ENCODE results near the gene MYRIP.

The MYRIP gene

GRCh38 chr3:40055956-40056355, 246.5 kb downstream of the MYRIP start (continued):
- TF ChIP-seq TCF4 (CRISPR knock-in tag; IDR thresholded peaks at IDR 0.05; ENCODE audit: borderline replicate concordance), result no peak

GRCh38 chr3:40057077-40057476, 247.7 kb downstream of the MYRIP start:
- no peak for TF ChIP-seq TCF4 (CRISPR knock-in tag; IDR thresholded peaks at IDR 0.05; ENCODE audit: borderline replicate concordance)
- TF ChIP-seq CSDC2 (CRISPR knock-in tag; IDR thresholded peaks at IDR 0.05), result no peak
- TF ChIP-seq ZFP3 (CRISPR knock-in tag; IDR thresholded peaks at IDR 0.05), result no peak
- no peak for TF ChIP-seq TOX (CRISPR knock-in tag; IDR thresholded peaks at IDR 0.05; ENCODE audit: borderline replicate concordance)
- TF ChIP-seq ZNF8 (CRISPR knock-in tag; IDR thresholded peaks at IDR 0.05), result no peak
- TF ChIP-seq ZFP30 (CRISPR knock-in tag; IDR thresholded peaks at IDR 0.05), result no peak
- ATAC-seq, result no peak

GRCh38 chr3:40057786-40058185, 248.4 kb downstream of the MYRIP start:
- ATAC-seq, result no peak
- TF ChIP-seq TCF4 (CRISPR knock-in tag; IDR thresholded peaks at IDR 0.05; ENCODE audit: borderline replicate concordance) (no peak), CSRNP3 (CRISPR knock-in tag; IDR thresholded peaks at IDR 0.05) (no peak), PPARA (CRISPR knock-in tag; IDR thresholded peaks at IDR 0.05; ENCODE audit: borderline replicate concordance) (no peak), ZNF8 (CRISPR knock-in tag; IDR thresholded peaks at IDR 0.05) (no peak), ZNF565 (CRISPR knock-in tag; conservative IDR thresholded peaks at IDR 0.05; ENCODE audit: low read depth) (no peak), CSDC2 (CRISPR knock-in tag; IDR thresholded peaks at IDR 0.05) (no peak), OSR1 (CRISPR knock-in tag; IDR thresholded peaks at IDR 0.05) (no peak), ZC3H10 (CRISPR knock-in tag; IDR thresholded peaks at IDR 0.05) (no peak), POU6F1 (CRISPR knock-in tag; IDR thresholded peaks at IDR 0.05; ENCODE audit: borderline replicate concordance, low read depth) (no peak), TOX (CRISPR knock-in tag; IDR thresholded peaks at IDR 0.05; ENCODE audit: borderline replicate concordance) (no peak), GLIS3 (CRISPR knock-in tag; IDR thresholded peaks at IDR 0.05) (no peak), ZFP30 (CRISPR knock-in tag; IDR thresholded peaks at IDR 0.05) (no peak), ZNF70 (CRISPR knock-in tag; IDR thresholded peaks at IDR 0.05) (no peak), RARB (CRISPR knock-in tag; IDR thresholded peaks at IDR 0.05) (no peak), CREB5 (CRISPR knock-in tag; IDR thresholded peaks at IDR 0.05; ENCODE audit: low read depth) (no peak), ISL1 (CRISPR knock-in tag; IDR thresholded peaks at IDR 0.05) (no peak), TSHZ2 (CRISPR knock-in tag; IDR thresholded peaks at IDR 0.05) (no peak)

GRCh38 chr3:40068636-40069035, 259.2 kb downstream of the MYRIP start:
- no peak for ATAC-seq
- TF ChIP-seq RARB (CRISPR knock-in tag; IDR thresholded peaks at IDR 0.05), result no peak
- no peak for TF ChIP-seq PATZ1 (CRISPR knock-in tag; IDR thresholded peaks at IDR 0.05; ENCODE audit: borderline replicate concordance)
- no peak for TF ChIP-seq ZC3H10 (CRISPR knock-in tag; IDR thresholded peaks at IDR 0.05)
- no peak for TF ChIP-seq ZFP30 (CRISPR knock-in tag; IDR thresholded peaks at IDR 0.05)
- TF ChIP-seq TOX (CRISPR knock-in tag; IDR thresholded peaks at IDR 0.05; ENCODE audit: borderline replicate concordance), result no peak
- TF ChIP-seq TSHZ2 (CRISPR knock-in tag; IDR thresholded peaks at IDR 0.05), result no peak
- TF ChIP-seq OSR1 (CRISPR knock-in tag; IDR thresholded peaks at IDR 0.05), result no peak
- TF ChIP-seq ZNF565 (CRISPR knock-in tag; conservative IDR thresholded peaks at IDR 0.05; ENCODE audit: low read depth), result no peak
- TF ChIP-seq ESRRG (CRISPR knock-in tag; IDR thresholded peaks at IDR 0.05), result no peak
- TF ChIP-seq ZFP3 (CRISPR knock-in tag; IDR thresholded peaks at IDR 0.05), result no peak
- TF ChIP-seq ARNTL (CRISPR knock-in tag; IDR thresholded peaks at IDR 0.05; ENCODE audit: borderline replicate concordance, low read depth), result no peak
- TF ChIP-seq CSDC2 (CRISPR knock-in tag; IDR thresholded peaks at IDR 0.05), result no peak
- TF ChIP-seq TCF4 (CRISPR knock-in tag; IDR thresholded peaks at IDR 0.05; ENCODE audit: borderline replicate concordance), result no peak
- TF ChIP-seq POU6F1 (CRISPR knock-in tag; IDR thresholded peaks at IDR 0.05; ENCODE audit: borderline replicate concordance, low read depth), result no peak
